Measurements from ENCODE around the gene LRP1.

The LRP1 gene

GRCh38 chr12:57127101-57127725, 1.1 kb upstream of the LRP1 start:
- H3K27ac ChIP-seq (ENCODE audit: insufficient read depth, low read length, poor library complexity, severe bottlenecking) = no peak overlapping the region
- peak overlapping the region; percentile 85 for H3K4me3 ChIP-seq (ENCODE audit: insufficient read depth, low read depth, low read length, poor library complexity, severe bottlenecking)
- peaks cover 14% of the 10 kb centered on the region for H3K4me1 ChIP-seq (ENCODE audit: control insufficient read depth, insufficient read depth, low read length, poor library complexity, severe bottlenecking)
- no peaks in the 10 kb centered on the region for H3K36me3 ChIP-seq (ENCODE audit: control insufficient read depth, insufficient read depth, low read length)
- H3K27me3 ChIP-seq (replicated peaks; ENCODE audit: control insufficient read depth, insufficient read depth, low read length, poor library complexity, severe bottlenecking) = no peaks in the 10 kb centered on the region
- DNase-seq = peak; percentile 9 to 61 (median 16)
- no peaks in the 10 kb centered on the region for H3K9me3 ChIP-seq (ENCODE audit: control insufficient read depth, low read length)

- no peak for DNase-seq
- Histone ChIP-seq H3K9me3 (ENCODE audit: control insufficient read depth, low read length) (no peaks in the 10 kb centered on the region), H3K36me3 (ENCODE audit: control insufficient read depth, insufficient read depth, low read length) (no peaks in the 10 kb centered on the region), H3K4me3 (ENCODE audit: insufficient read depth, low read depth, low read length, poor library complexity, severe bottlenecking) (peak overlapping the region; percentile 85), H3K4me1 (ENCODE audit: control insufficient read depth, insufficient read depth, low read length, poor library complexity, severe bottlenecking) (peaks cover 14% of the 10 kb centered on the region), H3K27me3 (replicated peaks; ENCODE audit: control insufficient read depth, insufficient read depth, low read length, poor library complexity, severe bottlenecking) (no peaks in the 10 kb centered on the region), H3K27ac (ENCODE audit: insufficient read depth, low read length, poor library complexity, severe bottlenecking) (no peak overlapping the region)
Measured at GRCh38 chr12:57128519-57129247, 400 bp downstream of the LRP1 start.

- Histone ChIP-seq H3K9me3 (ENCODE audit: control insufficient read depth, low read length) (no peaks in the 10 kb centered on the region), H3K4me1 (ENCODE audit: control insufficient read depth, insufficient read depth, low read length, poor library complexity, severe bottlenecking) (peaks cover 14% of the 10 kb centered on the region), H3K36me3 (ENCODE audit: control insufficient read depth, insufficient read depth, low read length) (no peaks in the 10 kb centered on the region), H3K27ac (ENCODE audit: insufficient read depth, low read length, poor library complexity, severe bottlenecking) (no peak overlapping the region), H3K27me3 (replicated peaks; ENCODE audit: control insufficient read depth, insufficient read depth, low read length, poor library complexity, severe bottlenecking) (no peaks in the 10 kb centered on the region), H3K4me3 (ENCODE audit: insufficient read depth, low read depth, low read length, poor library complexity, severe bottlenecking) (no peak overlapping the region)
- no peak for DNase-seq
Measured at GRCh38 chr12:57129321-57129842, 1.1 kb downstream of the LRP1 start.

- Histone ChIP-seq H3K27ac (ENCODE audit: insufficient read depth, low read length, poor library complexity, severe bottlenecking) (no peak overlapping the region), H3K4me1 (ENCODE audit: control insufficient read depth, insufficient read depth, low read length, poor library complexity, severe bottlenecking) (peaks cover 14% of the 10 kb centered on the region), H3K9me3 (ENCODE audit: control insufficient read depth, low read length) (no peaks in the 10 kb centered on the region), H3K27me3 (replicated peaks; ENCODE audit: control insufficient read depth, insufficient read depth, low read length, poor library complexity, severe bottlenecking) (no peaks in the 10 kb centered on the region), H3K4me3 (ENCODE audit: insufficient read depth, low read depth, low read length, poor library complexity, severe bottlenecking) (no peak overlapping the region), H3K36me3 (ENCODE audit: control insufficient read depth, insufficient read depth, low read length) (no peaks in the 10 kb centered on the region)
- DNase-seq = no peak
Measured at GRCh38 chr12:57129889-57130288, 1.6 kb downstream of the LRP1 start.

GRCh38 chr12:57130941-57131340, 2.7 kb downstream of the LRP1 start:
- DNase-seq = no peak
- H3K27ac ChIP-seq (ENCODE audit: insufficient read depth, low read length, poor library complexity, severe bottlenecking) = no peak overlapping the region
- no peak overlapping the region for H3K4me3 ChIP-seq (ENCODE audit: insufficient read depth, low read depth, low read length, poor library complexity, severe bottlenecking)
- H3K4me1 ChIP-seq (ENCODE audit: control insufficient read depth, insufficient read depth, low read length, poor library complexity, severe bottlenecking) = peaks cover 14% of the 10 kb centered on the region
- no peaks in the 10 kb centered on the region for H3K36me3 ChIP-seq (ENCODE audit: control insufficient read depth, insufficient read depth, low read length)
- no peaks in the 10 kb centered on the region for H3K9me3 ChIP-seq (ENCODE audit: control insufficient read depth, low read length)
- no peaks in the 10 kb centered on the region for H3K27me3 ChIP-seq (replicated peaks; ENCODE audit: control insufficient read depth, insufficient read depth, low read length, poor library complexity, severe bottlenecking)

- no peaks in the 10 kb centered on the region for H3K9me3 ChIP-seq (ENCODE audit: control insufficient read depth, low read length)
- H3K36me3 ChIP-seq (ENCODE audit: control insufficient read depth, insufficient read depth, low read length) = no peaks in the 10 kb centered on the region
- no peaks in the 10 kb centered on the region for H3K27me3 ChIP-seq (replicated peaks; ENCODE audit: control insufficient read depth, insufficient read depth, low read length, poor library complexity, severe bottlenecking)
- no peak overlapping the region for H3K27ac ChIP-seq (ENCODE audit: insufficient read depth, low read length, poor library complexity, severe bottlenecking)
- peaks cover 12% of the 10 kb centered on the region for H3K4me1 ChIP-seq (ENCODE audit: control insufficient read depth, insufficient read depth, low read length, poor library complexity, severe bottlenecking)
- no peak overlapping the region for H3K4me3 ChIP-seq (ENCODE audit: insufficient read depth, low read depth, low read length, poor library complexity, severe bottlenecking)
- no peak for DNase-seq
Measured at GRCh38 chr12:57131896-57132744, 3.8 kb downstream of the LRP1 start.

GRCh38 chr12:57133013-57133569, 4.8 kb downstream of the LRP1 start:
- H3K4me1 ChIP-seq (ENCODE audit: control insufficient read depth, insufficient read depth, low read length, poor library complexity, severe bottlenecking) = peaks cover 8% of the 10 kb centered on the region
- H3K27me3 ChIP-seq (replicated peaks; ENCODE audit: control insufficient read depth, insufficient read depth, low read length, poor library complexity, severe bottlenecking) = no peaks in the 10 kb centered on the region
- no peaks in the 10 kb centered on the region for H3K9me3 ChIP-seq (ENCODE audit: control insufficient read depth, low read length)
- DNase-seq = no peak
- H3K36me3 ChIP-seq (ENCODE audit: control insufficient read depth, insufficient read depth, low read length) = no peaks in the 10 kb centered on the region
- no peak overlapping the region for H3K4me3 ChIP-seq (ENCODE audit: insufficient read depth, low read depth, low read length, poor library complexity, severe bottlenecking)
- no peak overlapping the region for H3K27ac ChIP-seq (ENCODE audit: insufficient read depth, low read length, poor library complexity, severe bottlenecking)

- Histone ChIP-seq H3K9me3 (ENCODE audit: control insufficient read depth, low read length) (no peaks in the 10 kb centered on the region), H3K36me3 (ENCODE audit: control insufficient read depth, insufficient read depth, low read length) (no peaks in the 10 kb centered on the region), H3K4me3 (ENCODE audit: insufficient read depth, low read depth, low read length, poor library complexity, severe bottlenecking) (no peak overlapping the region), H3K27me3 (replicated peaks; ENCODE audit: control insufficient read depth, insufficient read depth, low read length, poor library complexity, severe bottlenecking) (no peaks in the 10 kb centered on the region), H3K4me1 (ENCODE audit: control insufficient read depth, insufficient read depth, low read length, poor library complexity, severe bottlenecking) (peaks cover 4% of the 10 kb centered on the region), H3K27ac (ENCODE audit: insufficient read depth, low read length, poor library complexity, severe bottlenecking) (no peak overlapping the region)
- no peak for DNase-seq
Measured at GRCh38 chr12:57133916-57134315, 5.6 kb downstream of the LRP1 start.

- Histone ChIP-seq H3K27ac (ENCODE audit: insufficient read depth, low read length, poor library complexity, severe bottlenecking) (no peak overlapping the region), H3K9me3 (ENCODE audit: control insufficient read depth, low read length) (no peaks in the 10 kb centered on the region), H3K27me3 (replicated peaks; ENCODE audit: control insufficient read depth, insufficient read depth, low read length, poor library complexity, severe bottlenecking) (no peaks in the 10 kb centered on the region), H3K4me3 (ENCODE audit: insufficient read depth, low read depth, low read length, poor library complexity, severe bottlenecking) (no peak overlapping the region), H3K36me3 (ENCODE audit: control insufficient read depth, insufficient read depth, low read length) (no peaks in the 10 kb centered on the region), H3K4me1 (ENCODE audit: control insufficient read depth, insufficient read depth, low read length, poor library complexity, severe bottlenecking) (no peaks in the 10 kb centered on the region)
- no peak for DNase-seq
Measured at GRCh38 chr12:57134949-57135348, 6.7 kb downstream of the LRP1 start.

Data from effector memory CD4-positive, alpha-beta T cell (primary cell).